AG09309 (cell line): ENCODE results near the gene DLG1.

ENCODE experiments used
- DNase-seq: peaks from one replicate; pipeline ENCODE4 v3.0.0-alpha.2; 2010; ENCODE audit warnings: low read depth
- H3K4me3 ChIP-seq: 2 replicates; pipeline ENCODE4 v1.5.1; 2011; ENCODE audit warnings: mild to moderate bottlenecking, low read depth, low read length, moderate library complexity; ENCODE audit not compliant: control insufficient read depth
- TF ChIP-seq, protein P1 (sequence below): IDR thresholded peaks from 2 replicates; pipeline ENCODE4 v1.5.1; 2011; ENCODE audit warnings: mild to moderate bottlenecking, low read depth, low read length, inconsistent platforms; ENCODE audit not compliant: insufficient read depth, control insufficient read depth; ENCODE audit errors: missing control alignments

The DLG1 gene

DNA sequence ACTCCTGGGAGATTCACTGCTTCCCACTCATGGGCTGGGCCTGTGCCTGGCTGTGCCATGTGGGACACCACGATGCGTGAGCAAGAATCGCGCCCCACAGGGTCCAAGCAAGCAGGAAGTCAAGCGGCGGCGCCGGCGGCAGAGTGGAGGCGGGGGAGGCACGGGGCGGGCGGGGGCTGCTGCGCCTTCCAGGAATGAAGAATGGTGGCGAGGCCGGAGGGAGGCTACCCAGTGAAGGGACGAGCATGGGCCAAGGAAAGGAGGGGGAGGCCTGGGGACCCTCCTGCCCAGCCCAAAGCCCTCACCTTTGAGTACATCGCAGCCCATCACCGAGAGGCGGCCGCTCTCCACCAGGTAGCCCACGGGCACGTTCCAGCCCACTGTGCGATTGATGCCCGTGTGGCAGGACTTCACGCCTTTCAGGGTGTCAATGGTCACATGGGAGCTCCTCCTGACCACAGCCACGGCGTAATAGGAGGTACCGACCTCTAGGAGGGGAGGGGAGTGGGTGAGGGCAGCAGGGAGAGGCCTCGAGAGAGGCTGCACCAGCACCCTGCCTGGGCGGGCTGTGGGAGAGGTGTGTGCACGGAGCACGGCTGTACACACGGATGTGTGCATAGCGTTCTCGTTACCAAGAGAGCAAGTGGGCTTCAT lies 274.3 kb downstream of the DLG1 start:
- no peak overlapping the region for H3K4me3 ChIP-seq
- TF ChIP-seq, protein P1, sequence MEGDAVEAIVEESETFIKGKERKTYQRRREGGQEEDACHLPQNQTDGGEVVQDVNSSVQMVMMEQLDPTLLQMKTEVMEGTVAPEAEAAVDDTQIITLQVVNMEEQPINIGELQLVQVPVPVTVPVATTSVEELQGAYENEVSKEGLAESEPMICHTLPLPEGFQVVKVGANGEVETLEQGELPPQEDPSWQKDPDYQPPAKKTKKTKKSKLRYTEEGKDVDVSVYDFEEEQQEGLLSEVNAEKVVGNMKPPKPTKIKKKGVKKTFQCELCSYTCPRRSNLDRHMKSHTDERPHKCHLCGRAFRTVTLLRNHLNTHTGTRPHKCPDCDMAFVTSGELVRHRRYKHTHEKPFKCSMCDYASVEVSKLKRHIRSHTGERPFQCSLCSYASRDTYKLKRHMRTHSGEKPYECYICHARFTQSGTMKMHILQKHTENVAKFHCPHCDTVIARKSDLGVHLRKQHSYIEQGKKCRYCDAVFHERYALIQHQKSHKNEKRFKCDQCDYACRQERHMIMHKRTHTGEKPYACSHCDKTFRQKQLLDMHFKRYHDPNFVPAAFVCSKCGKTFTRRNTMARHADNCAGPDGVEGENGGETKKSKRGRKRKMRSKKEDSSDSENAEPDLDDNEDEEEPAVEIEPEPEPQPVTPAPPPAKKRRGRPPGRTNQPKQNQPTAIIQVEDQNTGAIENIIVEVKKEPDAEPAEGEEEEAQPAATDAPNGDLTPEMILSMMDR, result no peak
- DNase-seq, result no peak

DNA sequence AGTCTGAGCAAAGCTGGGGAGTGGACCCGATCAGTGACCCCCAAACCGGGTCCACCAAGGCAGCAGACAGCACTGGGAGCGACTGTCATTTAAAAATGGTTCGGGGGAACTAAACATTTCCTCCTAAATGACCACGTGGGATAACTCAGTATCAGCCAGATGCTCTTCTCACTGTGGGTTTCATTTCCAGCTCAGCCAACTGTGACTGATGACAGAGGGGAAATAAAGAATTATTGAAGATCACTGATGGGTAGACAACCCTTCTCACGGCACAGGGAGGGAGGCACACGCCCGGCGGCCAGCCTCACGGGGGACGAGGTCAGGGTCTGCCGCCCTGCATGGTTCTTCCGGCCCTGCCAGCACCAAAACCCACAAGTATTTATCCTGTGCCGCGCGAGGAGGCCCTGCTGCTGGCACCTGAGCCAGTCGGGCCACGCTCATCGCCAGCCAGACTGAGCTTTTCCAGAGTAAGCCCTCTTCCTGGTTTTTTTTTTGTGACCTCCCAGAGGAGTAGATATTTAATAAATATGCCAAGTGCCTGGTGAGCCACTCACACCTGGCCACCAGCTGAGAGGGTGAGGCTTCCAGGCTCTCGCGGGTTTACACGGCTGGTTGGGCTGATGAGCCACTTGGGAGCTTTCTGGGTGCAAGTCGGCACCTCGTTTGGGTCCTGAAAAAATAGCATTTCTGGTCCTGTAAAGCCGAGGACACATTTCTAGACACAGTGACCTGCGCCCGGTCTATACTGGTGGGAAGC lies 275.0 kb downstream of the DLG1 start:
- H3K4me3 ChIP-seq, result no peak overlapping the region
- no peak for DNase-seq
- TF ChIP-seq, protein P1, result no peak

DNA sequence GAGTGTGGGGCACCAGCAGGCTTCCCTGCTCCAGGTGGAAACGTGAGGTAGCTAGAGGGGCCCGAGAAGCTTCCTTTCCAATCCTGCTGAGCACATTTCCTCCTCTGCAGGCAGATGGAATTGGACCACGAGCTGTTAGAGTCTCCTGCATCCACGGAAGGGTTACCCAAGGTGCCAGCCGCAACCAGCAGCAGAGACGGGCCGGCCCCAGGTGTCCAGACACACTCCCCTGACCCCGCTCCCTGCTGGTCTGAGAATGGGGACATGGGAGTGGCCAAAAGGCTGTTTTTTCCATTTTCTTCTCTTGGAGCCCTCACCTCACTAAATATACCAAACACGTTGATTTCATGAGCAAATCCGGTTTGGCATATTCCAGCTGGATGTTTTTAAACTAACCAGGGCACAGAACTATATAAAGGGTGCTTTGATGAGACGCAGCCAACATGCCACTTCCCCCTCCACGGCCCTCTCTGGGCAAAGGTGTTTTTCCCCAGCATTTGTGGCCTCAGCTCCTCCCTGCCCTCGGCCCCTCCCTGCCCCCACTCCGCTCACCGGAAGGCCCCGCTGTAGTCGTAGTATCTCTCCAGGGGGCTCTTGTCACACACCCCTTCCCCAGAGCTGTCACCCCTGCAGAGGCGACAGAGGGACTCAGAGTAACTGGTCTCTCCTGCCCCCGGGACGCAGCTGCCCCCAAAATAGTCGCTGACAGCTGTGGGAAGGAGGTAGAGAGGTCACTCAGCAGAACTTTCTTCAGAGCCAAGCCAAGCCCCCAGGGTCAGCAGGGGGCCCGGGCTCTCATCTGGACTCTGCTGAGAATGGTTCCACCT lies 275.8 kb downstream of the DLG1 start:
- TF ChIP-seq, protein P1, result no peak
- H3K4me3 ChIP-seq, result no peak overlapping the region
- DNase-seq, result no peak

DNA sequence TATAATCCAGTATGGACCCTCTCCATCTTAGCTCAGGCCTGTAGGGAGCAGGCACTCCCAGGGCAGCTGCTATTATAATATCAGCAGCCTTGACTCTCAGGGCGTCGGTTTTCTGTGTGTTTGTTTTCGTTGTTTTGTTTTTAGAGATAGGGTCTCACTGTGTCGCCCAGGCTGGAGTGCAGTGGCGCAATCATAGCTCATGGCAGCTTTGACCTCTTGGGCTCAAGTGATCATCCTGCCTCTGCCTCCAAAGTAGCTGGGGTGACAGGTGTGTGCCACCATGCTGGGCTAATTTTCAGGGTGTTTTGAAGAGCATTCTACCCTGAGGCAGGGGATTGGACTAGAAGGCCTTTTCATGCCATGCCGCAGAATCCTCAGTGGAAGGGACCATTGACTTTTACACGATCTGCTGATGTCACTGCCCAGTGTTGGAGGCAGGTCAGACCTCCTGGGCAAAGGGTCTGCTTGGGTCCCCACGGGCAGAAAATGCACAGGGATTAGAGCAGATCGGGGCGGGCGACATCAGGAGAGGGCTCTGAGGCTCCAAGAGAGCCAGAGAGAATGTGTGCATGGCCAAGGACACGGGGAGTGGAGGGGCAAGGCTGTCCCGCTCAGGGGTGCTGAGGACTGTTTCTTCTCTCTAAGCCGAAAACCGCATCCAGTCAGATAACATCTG lies 276.5 kb downstream of the DLG1 start:
- no peak for DNase-seq
- no peak overlapping the region for H3K4me3 ChIP-seq
- TF ChIP-seq, protein P1, result no peak

DNA sequence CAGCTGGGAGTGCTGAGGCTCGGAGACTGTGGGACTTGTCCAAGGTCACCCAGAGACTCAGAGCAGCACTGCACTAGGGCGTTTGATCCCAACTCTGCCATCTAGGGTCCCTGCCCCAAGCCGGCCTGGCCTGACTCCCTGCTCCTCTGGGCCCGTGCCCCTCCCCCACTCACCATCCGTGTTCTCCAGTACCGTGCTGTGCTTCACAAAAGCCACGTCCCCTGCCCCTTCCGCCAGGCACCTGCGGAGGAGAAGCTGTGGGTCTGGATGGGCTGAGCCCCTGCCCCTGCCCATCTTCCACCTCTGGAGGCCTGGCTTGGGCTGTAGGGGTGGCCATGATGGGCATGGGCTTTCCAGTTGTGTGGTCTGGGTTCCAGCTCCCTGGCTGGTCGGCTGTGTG lies 277.2 kb downstream of the DLG1 start:
- TF ChIP-seq, protein P1, result no peak
- no peak overlapping the region for H3K4me3 ChIP-seq
- DNase-seq, result no peak

DNA sequence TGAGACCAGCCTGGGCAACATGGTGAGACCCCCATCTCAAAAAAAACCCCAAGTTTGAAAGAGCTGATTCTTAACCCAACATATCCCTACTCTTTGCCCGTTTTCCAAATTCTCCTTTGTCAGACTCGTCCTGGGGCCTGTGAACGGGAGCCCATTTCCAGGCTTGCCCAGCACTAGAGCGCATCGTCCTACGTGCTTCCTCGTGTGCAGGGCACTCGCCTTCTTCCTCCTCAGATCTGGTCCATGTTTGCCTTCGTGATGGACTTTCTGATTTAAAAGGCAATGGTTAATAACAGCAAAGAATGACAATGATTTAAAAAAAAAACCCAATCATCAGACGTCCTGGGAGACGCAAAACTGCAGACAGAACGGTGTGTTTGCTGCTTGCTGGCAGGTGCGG lies 278.9 kb downstream of the DLG1 start:
- TF ChIP-seq, protein P1, result no peak
- no peak overlapping the region for H3K4me3 ChIP-seq
- no peak for DNase-seq
